GM23248 (cell line): ENCODE data around the gene CFAP119.

ENCODE experiments used
- EZH2 ChIP-seq: fragments of 200-600 bp; sonication (generic); IDR thresholded peaks from 2 replicates; pipeline ENCODE4 v1.6.1; 2018; ENCODE audit warnings: antibody characterized with exemption, mild to moderate bottlenecking; ENCODE audit not compliant: insufficient read depth, poor library complexity, severe bottlenecking
- EZH2phosphoT487 ChIP-seq: fragments of 200-600 bp; sonication (generic); IDR thresholded peaks from 2 replicates; pipeline ENCODE4 v1.6.1; 2018; ENCODE audit warnings: antibody characterized with exemption, moderate library complexity, mild to moderate bottlenecking, low read depth; ENCODE audit not compliant: insufficient read depth

- TF ChIP-seq EZH2, result no peak
- TF ChIP-seq EZH2phosphoT487, result no peak
Observed at GRCh38 chr16:30805370-30806169, 43.7 kb upstream of the CFAP119 start.
